ENCODE measurements around the gene LCE3E.

- no peak for TF ChIP-seq CTCF (IDR thresholded peaks at IDR 0.05)
- TF ChIP-seq POLR2AphosphoS5 (IDR thresholded peaks at IDR 0.05), result no peak
Measured at GRCh38 chr1:152519851-152520250, 46.7 kb downstream of the LCE3E start.
